Left kidney (tissue), 2 donors: ENCODE results near the gene C1QTNF9B. TPM values are rescaled to one million over a fixed set of nuclear protein-coding genes. Genes with fewer than 3 reads are reported as not detected.
"Not testable (repeated sequence)": the region's sequence is repeated elsewhere in the genome, so short reads cannot be mapped to it uniquely, and the experiment has no call there.

Source experiments
- DNase-seq: peaks from one replicate; pipeline ENCODE4 v3.0.0-alpha.2; 2013
- polyA plus RNA-seq: library from polyadenylated mRNA; unstranded; fragments of 120-200 nt; gene quantifications from one replicate; pipeline ENCODE4 v1.2.1, GENCODE V29; 2013; ENCODE audit not compliant: insufficient read length

Gene C1QTNF9B
- polyA plus RNA-seq, 1 donor: 1.4 TPM

GRCh38 chr13:23893791-23894190 is 3.5 kb downstream of the C1QTNF9B start:
- not testable (repeated sequence) for DNase-seq

- DNase-seq: no peak
Observed at GRCh38 chr13:23889615-23890607, 7.4 kb downstream of the C1QTNF9B start.

GRCh38 chr13:23888658-23889614 is 8.4 kb downstream of the C1QTNF9B start, which contains the start of gene MIPEP:
MIPEP (minus strand) TSS chr13:23889400; CDS start chr13:23889320, 80 bp downstream.
- peak; percentile 96 for DNase-seq

- not testable (repeated sequence) for DNase-seq
Observed at GRCh38 chr13:23884361-23884760, 12.9 kb downstream of the C1QTNF9B start.

- DNase-seq: no peak
Observed at GRCh38 chr13:23883255-23883654, 14.0 kb downstream of the C1QTNF9B start.

GRCh38 chr13:23881402-23881800 is 15.9 kb downstream of the C1QTNF9B start:
- DNase-seq: not testable (repeated sequence)

GRCh38 chr13:23880493-23881401 is 16.6 kb downstream of the C1QTNF9B start:
- DNase-seq: not testable (repeated sequence)

- DNase-seq: no peak
Observed at GRCh38 chr13:23877286-23877685, 20.0 kb downstream of the C1QTNF9B start.

- DNase-seq: no peak
Observed at GRCh38 chr13:23876265-23876664, 21.0 kb downstream of the C1QTNF9B start.

GRCh38 chr13:23871616-23872220 is 25.6 kb downstream of the C1QTNF9B start:
- no peak for DNase-seq

GRCh38 chr13:23870356-23871140 is 26.8 kb downstream of the C1QTNF9B start:
- no peak for DNase-seq

GRCh38 chr13:23868521-23868920 is 28.8 kb downstream of the C1QTNF9B start:
- DNase-seq: no peak

- DNase-seq: no peak
Observed at GRCh38 chr13:23867027-23867491, 30.2 kb downstream of the C1QTNF9B start.

- no peak for DNase-seq
Observed at GRCh38 chr13:23866420-23867026, 30.8 kb downstream of the C1QTNF9B start.

GRCh38 chr13:23865906-23866305 is 31.4 kb downstream of the C1QTNF9B start:
- DNase-seq: no peak

GRCh38 chr13:23865026-23865425 is 32.3 kb downstream of the C1QTNF9B start:
- DNase-seq: no peak

GRCh38 chr13:23861310-23861709 is 36.0 kb downstream of the C1QTNF9B start:
- DNase-seq: peak; percentile 64

GRCh38 chr13:23859904-23860303 is 37.4 kb downstream of the C1QTNF9B start:
- DNase-seq: no peak

GRCh38 chr13:23859455-23859854 is 37.8 kb downstream of the C1QTNF9B start:
- DNase-seq: no peak
